Measurements from ENCODE around the gene ZNF133.

ZNF133 gene

DNA sequence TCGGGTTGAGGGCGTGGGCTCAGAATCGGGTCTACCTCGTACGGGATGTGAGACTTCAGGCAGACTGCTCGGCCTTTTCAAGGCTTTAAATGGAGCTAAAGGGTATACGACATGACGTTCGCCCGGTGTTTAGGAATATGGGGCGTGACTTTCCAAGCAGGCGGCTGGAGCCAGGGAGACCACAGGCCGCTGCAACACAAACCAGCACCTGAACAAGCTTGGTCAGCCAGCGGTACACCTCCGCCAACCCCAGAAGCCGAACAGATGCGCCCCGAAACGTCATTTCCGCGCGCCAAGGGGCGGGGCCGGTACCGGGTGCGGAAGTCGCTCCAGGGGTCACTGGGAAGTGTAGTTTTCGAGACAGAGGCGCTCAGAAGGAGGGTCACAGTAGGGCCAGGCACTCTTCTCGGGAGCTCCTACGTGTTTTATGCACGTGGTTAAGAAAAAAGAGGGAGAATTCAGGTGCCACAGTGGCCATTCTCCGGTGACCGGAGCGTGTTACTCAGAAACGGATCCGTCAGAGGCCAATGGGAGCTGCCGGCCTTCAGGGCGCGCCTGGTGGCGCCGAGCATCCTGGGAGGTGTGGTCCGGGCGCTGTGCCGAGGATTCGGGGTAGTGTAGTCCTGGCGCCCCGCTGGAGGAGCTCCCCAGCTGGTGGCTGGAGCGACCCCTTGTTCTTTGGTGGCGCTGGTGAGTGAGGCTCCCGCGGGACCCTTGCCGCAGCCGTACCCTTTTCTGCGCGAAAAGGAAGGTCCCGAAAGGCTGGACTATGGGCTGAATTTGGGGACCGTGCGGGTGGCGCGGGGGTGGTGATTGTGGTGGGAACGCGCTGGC, at the start of gene ZNF133 (continued):
- TF ChIP-seq ZNF76 (tag by site-specific recombination; IDR thresholded peaks at IDR 0.05; ENCODE audit: borderline replicate concordance, low read depth) = peak; percentile 99
- 0 out of 2 replicates have a peak, but pooled peaks have one; percentile 9 for TF ChIP-seq FEZF1 (tag by site-specific recombination; IDR thresholded peaks at IDR 0.05)
- TF ChIP-seq, protein P1, sequence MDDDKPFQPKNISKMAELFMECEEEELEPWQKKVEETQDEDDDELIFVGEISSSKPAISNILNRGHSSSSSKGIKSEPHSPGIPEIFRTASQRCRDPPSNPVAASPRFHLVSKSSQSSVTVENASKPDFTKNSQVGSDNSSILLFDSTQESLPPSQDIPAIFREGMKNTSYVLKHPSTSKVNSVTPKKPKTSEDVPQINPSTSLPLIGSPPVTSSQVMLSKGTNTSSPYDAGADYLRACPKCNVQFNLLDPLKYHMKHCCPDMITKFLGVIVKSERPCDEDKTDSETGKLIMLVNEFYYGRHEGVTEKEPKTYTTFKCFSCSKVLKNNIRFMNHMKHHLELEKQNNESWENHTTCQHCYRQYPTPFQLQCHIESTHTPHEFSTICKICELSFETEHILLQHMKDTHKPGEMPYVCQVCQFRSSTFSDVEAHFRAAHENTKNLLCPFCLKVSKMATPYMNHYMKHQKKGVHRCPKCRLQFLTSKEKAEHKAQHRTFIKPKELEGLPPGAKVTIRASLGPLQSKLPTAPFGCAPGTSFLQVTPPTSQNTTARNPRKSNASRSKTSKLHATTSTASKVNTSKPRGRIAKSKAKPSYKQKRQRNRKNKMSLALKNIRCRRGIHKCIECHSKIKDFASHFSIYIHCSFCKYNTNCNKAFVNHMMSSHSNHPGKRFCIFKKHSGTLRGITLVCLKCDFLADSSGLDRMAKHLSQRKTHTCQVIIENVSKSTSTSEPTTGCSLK (tag by site-specific recombination; IDR thresholded peaks at IDR 0.05) = no peak
- TF ChIP-seq, protein P2, sequence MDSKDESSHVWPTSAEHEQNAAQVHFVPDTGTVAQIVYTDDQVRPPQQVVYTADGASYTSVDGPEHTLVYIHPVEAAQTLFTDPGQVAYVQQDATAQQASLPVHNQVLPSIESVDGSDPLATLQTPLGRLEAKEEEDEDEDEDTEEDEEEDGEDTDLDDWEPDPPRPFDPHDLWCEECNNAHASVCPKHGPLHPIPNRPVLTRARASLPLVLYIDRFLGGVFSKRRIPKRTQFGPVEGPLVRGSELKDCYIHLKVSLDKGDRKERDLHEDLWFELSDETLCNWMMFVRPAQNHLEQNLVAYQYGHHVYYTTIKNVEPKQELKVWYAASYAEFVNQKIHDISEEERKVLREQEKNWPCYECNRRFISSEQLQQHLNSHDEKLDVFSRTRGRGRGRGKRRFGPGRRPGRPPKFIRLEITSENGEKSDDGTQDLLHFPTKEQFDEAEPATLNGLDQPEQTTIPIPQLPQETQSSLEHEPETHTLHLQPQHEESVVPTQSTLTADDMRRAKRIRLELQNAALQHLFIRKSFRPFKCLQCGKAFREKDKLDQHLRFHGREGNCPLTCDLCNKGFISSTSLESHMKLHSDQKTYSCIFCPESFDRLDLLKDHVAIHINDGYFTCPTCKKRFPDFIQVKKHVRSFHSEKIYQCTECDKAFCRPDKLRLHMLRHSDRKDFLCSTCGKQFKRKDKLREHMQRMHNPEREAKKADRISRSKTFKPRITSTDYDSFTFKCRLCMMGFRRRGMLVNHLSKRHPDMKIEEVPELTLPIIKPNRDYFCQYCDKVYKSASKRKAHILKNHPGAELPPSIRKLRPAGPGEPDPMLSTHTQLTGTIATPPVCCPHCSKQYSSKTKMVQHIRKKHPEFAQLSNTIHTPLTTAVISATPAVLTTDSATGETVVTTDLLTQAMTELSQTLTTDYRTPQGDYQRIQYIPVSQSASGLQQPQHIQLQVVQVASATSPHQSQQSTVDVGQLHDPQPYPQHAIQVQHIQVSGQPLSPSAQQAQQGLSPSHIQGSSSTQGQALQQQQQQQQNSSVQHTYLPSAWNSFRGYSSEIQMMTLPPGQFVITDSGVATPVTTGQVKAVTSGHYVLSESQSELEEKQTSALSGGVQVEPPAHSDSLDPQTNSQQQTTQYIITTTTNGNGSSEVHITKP (tag by site-specific recombination; IDR thresholded peaks at IDR 0.05) = peak; percentile 92
- no peak for TF ChIP-seq ZNF169 (tag by site-specific recombination; IDR thresholded peaks at IDR 0.05)
- TF ChIP-seq ZNF776 (tag by site-specific recombination; IDR thresholded peaks at IDR 0.05; ENCODE audit: borderline replicate concordance) = no peak
- TF ChIP-seq SP7 (tag by site-specific recombination; IDR thresholded peaks at IDR 0.05) = peak; percentile 69
- TF ChIP-seq, protein P3, sequence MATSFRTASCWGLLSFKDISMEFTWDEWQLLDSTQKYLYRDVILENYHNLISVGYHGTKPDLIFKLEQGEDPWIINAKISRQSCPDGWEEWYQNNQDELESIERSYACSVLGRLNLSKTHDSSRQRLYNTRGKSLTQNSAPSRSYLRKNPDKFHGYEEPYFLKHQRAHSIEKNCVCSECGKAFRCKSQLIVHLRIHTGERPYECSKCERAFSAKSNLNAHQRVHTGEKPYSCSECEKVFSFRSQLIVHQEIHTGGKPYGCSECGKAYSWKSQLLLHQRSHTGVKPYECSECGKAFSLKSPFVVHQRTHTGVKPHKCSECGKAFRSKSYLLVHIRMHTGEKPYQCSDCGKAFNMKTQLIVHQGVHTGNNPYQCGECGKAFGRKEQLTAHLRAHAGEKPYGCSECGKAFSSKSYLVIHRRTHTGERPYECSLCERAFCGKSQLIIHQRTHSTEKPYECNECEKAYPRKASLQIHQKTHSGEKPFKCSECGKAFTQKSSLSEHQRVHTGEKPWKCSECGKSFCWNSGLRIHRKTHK (tag by site-specific recombination; IDR thresholded peaks at IDR 0.05) = no peak
- TF ChIP-seq, protein P4, sequence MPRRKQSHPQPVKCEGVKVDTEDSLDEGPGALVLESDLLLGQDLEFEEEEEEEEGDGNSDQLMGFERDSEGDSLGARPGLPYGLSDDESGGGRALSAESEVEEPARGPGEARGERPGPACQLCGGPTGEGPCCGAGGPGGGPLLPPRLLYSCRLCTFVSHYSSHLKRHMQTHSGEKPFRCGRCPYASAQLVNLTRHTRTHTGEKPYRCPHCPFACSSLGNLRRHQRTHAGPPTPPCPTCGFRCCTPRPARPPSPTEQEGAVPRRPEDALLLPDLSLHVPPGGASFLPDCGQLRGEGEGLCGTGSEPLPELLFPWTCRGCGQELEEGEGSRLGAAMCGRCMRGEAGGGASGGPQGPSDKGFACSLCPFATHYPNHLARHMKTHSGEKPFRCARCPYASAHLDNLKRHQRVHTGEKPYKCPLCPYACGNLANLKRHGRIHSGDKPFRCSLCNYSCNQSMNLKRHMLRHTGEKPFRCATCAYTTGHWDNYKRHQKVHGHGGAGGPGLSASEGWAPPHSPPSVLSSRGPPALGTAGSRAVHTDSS (tag by site-specific recombination; IDR thresholded peaks at IDR 0.05) = no peak
- TF ChIP-seq ZNF555 (tag by site-specific recombination; conservative IDR thresholded peaks at IDR 0.05) = no peak
- TF ChIP-seq ZSCAN5A (tag by site-specific recombination; IDR thresholded peaks at IDR 0.05) = no peak
- TF ChIP-seq REPIN1 (tag by site-specific recombination; IDR thresholded peaks at IDR 0.05; ENCODE audit: low read depth) = no peak
- peak; percentile 83; the same call in 1 of the 2 replicates for TF ChIP-seq ZBTB20 (tag by site-specific recombination; IDR thresholded peaks at IDR 0.05)
- TF ChIP-seq, protein P5, sequence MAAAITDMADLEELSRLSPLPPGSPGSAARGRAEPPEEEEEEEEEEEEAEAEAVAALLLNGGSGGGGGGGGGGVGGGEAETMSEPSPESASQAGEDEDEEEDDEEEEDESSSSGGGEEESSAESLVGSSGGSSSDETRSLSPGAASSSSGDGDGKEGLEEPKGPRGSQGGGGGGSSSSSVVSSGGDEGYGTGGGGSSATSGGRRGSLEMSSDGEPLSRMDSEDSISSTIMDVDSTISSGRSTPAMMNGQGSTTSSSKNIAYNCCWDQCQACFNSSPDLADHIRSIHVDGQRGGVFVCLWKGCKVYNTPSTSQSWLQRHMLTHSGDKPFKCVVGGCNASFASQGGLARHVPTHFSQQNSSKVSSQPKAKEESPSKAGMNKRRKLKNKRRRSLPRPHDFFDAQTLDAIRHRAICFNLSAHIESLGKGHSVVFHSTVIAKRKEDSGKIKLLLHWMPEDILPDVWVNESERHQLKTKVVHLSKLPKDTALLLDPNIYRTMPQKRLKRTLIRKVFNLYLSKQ (tag by site-specific recombination; IDR thresholded peaks at IDR 0.05; ENCODE audit: borderline replicate concordance) = no peak
- TF ChIP-seq, protein P6, sequence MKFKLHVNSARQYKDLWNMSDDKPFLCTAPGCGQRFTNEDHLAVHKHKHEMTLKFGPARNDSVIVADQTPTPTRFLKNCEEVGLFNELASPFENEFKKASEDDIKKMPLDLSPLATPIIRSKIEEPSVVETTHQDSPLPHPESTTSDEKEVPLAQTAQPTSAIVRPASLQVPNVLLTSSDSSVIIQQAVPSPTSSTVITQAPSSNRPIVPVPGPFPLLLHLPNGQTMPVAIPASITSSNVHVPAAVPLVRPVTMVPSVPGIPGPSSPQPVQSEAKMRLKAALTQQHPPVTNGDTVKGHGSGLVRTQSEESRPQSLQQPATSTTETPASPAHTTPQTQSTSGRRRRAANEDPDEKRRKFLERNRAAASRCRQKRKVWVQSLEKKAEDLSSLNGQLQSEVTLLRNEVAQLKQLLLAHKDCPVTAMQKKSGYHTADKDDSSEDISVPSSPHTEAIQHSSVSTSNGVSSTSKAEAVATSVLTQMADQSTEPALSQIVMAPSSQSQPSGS (tag by site-specific recombination; IDR thresholded peaks at IDR 0.05; ENCODE audit: low read depth) = no peak
- TF ChIP-seq ZNF184 (tag by site-specific recombination; IDR thresholded peaks at IDR 0.05) = 0 out of 2 replicates have a peak, but pooled peaks have one; percentile 14
- TF ChIP-seq ZSCAN16 (tag by site-specific recombination; IDR thresholded peaks at IDR 0.05) = no peak
- TF ChIP-seq ZNF792 (tag by site-specific recombination; IDR thresholded peaks at IDR 0.05) = no peak
- TF ChIP-seq ZNF514 (tag by site-specific recombination; IDR thresholded peaks at IDR 0.05) = no peak
- 0 out of 2 replicates have a peak, but pooled peaks have one; percentile 68 for TF ChIP-seq ZNF18 (tag by site-specific recombination; IDR thresholded peaks at IDR 0.05)
- no peak for TF ChIP-seq ZNF626 (tag by site-specific recombination; IDR thresholded peaks at IDR 0.05)
- TF ChIP-seq ZNF560 (tag by site-specific recombination; IDR thresholded peaks at IDR 0.05; ENCODE audit: borderline replicate concordance) = no peak
- no peak for TF ChIP-seq GFI1B (tag by site-specific recombination; IDR thresholded peaks at IDR 0.05)

Measured in HEK293 (cell line).